HepG2 (cell line): ENCODE results near the gene FGA. TPM values are rescaled to one million over a fixed set of nuclear protein-coding genes. Genes with fewer than 3 reads are reported as not detected.
A peak's percentile ranks its signal among the peaks of the same experiment; 100 is the strongest.

ENCODE experiments used
- ADNP ChIP-seq: sonication (generic); formaldehyde crosslinking; IDR thresholded peaks from 2 replicates; pipeline ENCODE4 v1.4.0; 2020; ENCODE audit warnings: missing genetic modification reagents
- CBX2 ChIP-seq, 2 experiments: fragments of 200-600 bp in 1 of 2; sonication (generic); formaldehyde crosslinking in 1 of 2; IDR thresholded peaks; 2 replicates each; pipeline versions ENCODE4 v1.7.0 to v1.8.1; 2018 to 2022; ENCODE audit warnings: low read depth in 2 of 2, low read length in 1 of 2, mild to moderate bottlenecking in 1 of 2, missing genetic modification reagents in 1 of 2
- CREM ChIP-seq, 2 experiments: sonication (generic) in 1 of 2; formaldehyde crosslinking in 1 of 2; IDR thresholded peaks; 2 replicates each; pipeline versions ENCODE4 v1.4.0 to v1.6.1; 2016 to 2020; ENCODE audit warnings: antibody characterized with exemption in 1 of 2, mild to moderate bottlenecking in 1 of 2, missing genetic modification reagents in 1 of 2
- DR1 ChIP-seq: sonication (generic); formaldehyde crosslinking; IDR thresholded peaks from 2 replicates; pipeline ENCODE4 v1.8.0; 2021; ENCODE audit warnings: mild to moderate bottlenecking, missing genetic modification reagents, inconsistent platforms
- FOXK1 ChIP-seq: sonication (generic); formaldehyde crosslinking; IDR thresholded peaks from 2 replicates; pipeline ENCODE4 v1.4.0; 2020; ENCODE audit warnings: low read depth, missing genetic modification reagents, borderline replicate concordance
- GATA4 ChIP-seq: sonication (generic); IDR thresholded peaks from 2 replicates; pipeline ENCODE4 v1.6.1; 2016; ENCODE audit warnings: antibody characterized with exemption, low read depth, borderline replicate concordance
- GZF1 ChIP-seq: sonication (generic); formaldehyde crosslinking; IDR thresholded peaks from 2 replicates; pipeline ENCODE4 v1.5.1; 2020; ENCODE audit warnings: mild to moderate bottlenecking, missing genetic modification reagents
- HES4 ChIP-seq: sonication (generic); formaldehyde crosslinking; IDR thresholded peaks from 2 replicates; pipeline ENCODE4 v1.9.0; 2021; ENCODE audit warnings: mild to moderate bottlenecking, missing genetic modification reagents, borderline replicate concordance
- JUND ChIP-seq: sonication (generic); formaldehyde crosslinking; IDR thresholded peaks from 2 replicates; pipeline ENCODE4 v1.8.0; 2022; ENCODE audit warnings: mild to moderate bottlenecking, missing genetic modification reagents
- KDM1A ChIP-seq: IDR thresholded peaks from 2 replicates; pipeline ENCODE4 v1.6.1; 2016; ENCODE audit warnings: missing compliant biosample characterization
- KDM5B ChIP-seq: sonication (generic); formaldehyde crosslinking; IDR thresholded peaks from 2 replicates; pipeline ENCODE4 v1.4.0; 2020; ENCODE audit warnings: missing genetic modification reagents, mild to moderate bottlenecking, borderline replicate concordance
- NAIF1 ChIP-seq: sonication (generic); formaldehyde crosslinking; IDR thresholded peaks from 2 replicates; pipeline ENCODE4 v1.5.0; 2020; ENCODE audit warnings: mild to moderate bottlenecking, missing genetic modification reagents, borderline replicate concordance
- PCBP1 ChIP-seq: fragments of 200-400 bp; formaldehyde crosslinking; IDR thresholded peaks from 2 replicates; pipeline ENCODE4 v1.6.1; 2017; ENCODE audit warnings: mild to moderate bottlenecking, low read depth, low read length, borderline replicate concordance
- RFXAP ChIP-seq: sonication (generic); formaldehyde crosslinking; IDR thresholded peaks from 2 replicates; pipeline ENCODE4 v1.4.0; 2020; ENCODE audit warnings: missing genetic modification reagents, borderline replicate concordance
- SIN3A ChIP-seq: IDR thresholded peaks from 2 replicates; pipeline ENCODE4 v1.6.1; 2011; ENCODE audit warnings: low read depth, mild to moderate bottlenecking, control low read depth, low read length, borderline replicate concordance
- SKI ChIP-seq: fragments of 450-650 bp; IDR thresholded peaks from one replicate; pipeline ENCODE4 v1.6.1; 2018; ENCODE audit warnings: mild to moderate bottlenecking; ENCODE audit not compliant: partially characterized antibody
- SP5 ChIP-seq: IDR thresholded peaks from 2 replicates; pipeline ENCODE4 v1.6.1; 2016; ENCODE audit warnings: low read depth, borderline replicate concordance
- TCF12 ChIP-seq, 2 experiments: fragments of 450-650 bp in 1 of 2; sonication (generic) in 1 of 2; formaldehyde crosslinking in 1 of 2; IDR thresholded peaks; 2 replicates each; pipeline versions ENCODE4 v1.6.1 to v1.8.0; 2017 to 2022; ENCODE audit warnings: antibody characterized with exemption in 1 of 2, mild to moderate bottlenecking in 1 of 2, missing genetic modification reagents in 1 of 2, moderate library complexity in 1 of 2
- ZBTB1 ChIP-seq: sonication (generic); formaldehyde crosslinking; IDR thresholded peaks from 2 replicates; pipeline ENCODE4 v1.4.0; 2020; ENCODE audit warnings: missing genetic modification reagents, borderline replicate concordance
- ZEB1 ChIP-seq: IDR thresholded peaks from 2 replicates; pipeline ENCODE4 v1.6.1; 2012; ENCODE audit warnings: mild to moderate bottlenecking, low read depth, inconsistent platforms; ENCODE audit not compliant: insufficient replicate concordance
- ZKSCAN1 ChIP-seq: fragments of 150-350 bp; IDR thresholded peaks from 2 replicates; pipeline ENCODE4 v1.6.1; 2014; ENCODE audit warnings: low read length
- ZNF329 ChIP-seq: sonication (generic); formaldehyde crosslinking; IDR thresholded peaks from 2 replicates; pipeline ENCODE4 v1.9.0; 2021; ENCODE audit warnings: low read depth, mild to moderate bottlenecking, missing genetic modification reagents
- ZNF496 ChIP-seq: sonication (generic); formaldehyde crosslinking; IDR thresholded peaks from 2 replicates; pipeline ENCODE4 v1.8.1; 2023; ENCODE audit warnings: mild to moderate bottlenecking, moderate library complexity, missing genetic modification reagents; ENCODE audit not compliant: insufficient replicate concordance
- ZNF747 ChIP-seq: sonication (generic); formaldehyde crosslinking; IDR thresholded peaks from 2 replicates; pipeline ENCODE4 v1.8.1; 2023; ENCODE audit warnings: missing genetic modification reagents, mild to moderate bottlenecking, borderline replicate concordance
- ZNF782 ChIP-seq: sonication (generic); formaldehyde crosslinking; IDR thresholded peaks from 2 replicates; pipeline ENCODE4 v1.4.0; 2020; ENCODE audit warnings: missing genetic modification reagents, mild to moderate bottlenecking, borderline replicate concordance
- ZNF850 ChIP-seq: sonication (generic); formaldehyde crosslinking; conservative IDR thresholded peaks from 2 replicates; pipeline ENCODE4 v1.9.0; 2021; ENCODE audit warnings: mild to moderate bottlenecking, missing genetic modification reagents
- ZSCAN31 ChIP-seq: sonication (generic); formaldehyde crosslinking; IDR thresholded peaks from 2 replicates; pipeline ENCODE4 v1.5.0; 2020; ENCODE audit warnings: low read depth, mild to moderate bottlenecking, missing genetic modification reagents
- polyA plus RNA-seq, 8 experiments: library from polyadenylated mRNA; depleted of rRNA in 3 of 8; stranded (reverse) in 7 of 8; unstranded in 1 of 8; fragments of >200 nt; fragmentation: Illumina TruSeq in 4 of 8; extraction: Trizol in 4 of 8; gene quantifications; 2 replicates each; pipeline versions ENCODE4 v1.2.1 to v1.2.3, GENCODE V29; 2011 to 2016; ENCODE audit warnings: low read depth in 4 of 8, missing spikeins in 1 of 8, mixed read lengths in 1 of 8; ENCODE audit not compliant: insufficient read depth in 1 of 8
- total RNA-seq, 5 experiments: library from RNA; depleted of rRNA; stranded (reverse); fragments of >200 nt; fragmentation: Illumina TruSeq; extraction: Trizol; gene quantifications; 2 replicates each; pipeline ENCODE4 v1.2.3, GENCODE V29; 2016; ENCODE audit warnings: low read depth in 1 of 5
- TF ChIP-seq, protein P1 (sequence below): sonication (generic); formaldehyde crosslinking; conservative IDR thresholded peaks from 2 replicates; pipeline ENCODE4 v1.4.0; 2020; ENCODE audit warnings: mild to moderate bottlenecking, missing genetic modification reagents, moderate library complexity

The FGA gene
- total and polyA plus RNA-seq, 2 of the 13 experiments (the other 11 are each of a cell fraction or from before 2014, with no cell fraction given) = 640 to 1,523 TPM

DNA sequence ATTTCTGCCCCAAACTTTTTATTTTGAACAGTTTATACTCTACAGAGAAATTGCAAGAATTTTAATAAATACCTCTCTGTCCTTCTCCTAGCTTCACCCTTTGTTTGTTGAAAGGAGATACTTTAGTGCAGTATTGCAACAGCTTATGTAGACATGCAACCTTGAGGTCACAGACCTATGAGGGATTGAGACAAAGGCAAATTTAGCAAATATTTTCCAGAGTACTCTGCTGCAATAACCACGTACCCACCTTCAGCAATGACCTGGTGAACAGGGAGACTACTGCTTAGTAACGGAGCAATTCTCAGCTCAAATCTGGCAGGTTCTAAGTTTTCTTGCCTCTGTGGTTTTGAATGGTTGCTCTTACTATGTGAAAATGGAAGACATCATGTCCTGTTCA, 13.2 kb downstream of the FGA start (continued):
- TF ChIP-seq CREM (IDR thresholded peaks at IDR 0.05) (peak; percentile 84), CREM (CRISPR knock-in tag; IDR thresholded peaks at IDR 0.05) (no peak), ZEB1 (peak; percentile 32), HES4 (CRISPR knock-in tag) (no peak), ZNF850 (CRISPR knock-in tag) (no peak), ZBTB1 (CRISPR knock-in tag) (no peak), SP5 (CRISPR knock-in tag) (peak; percentile 44; the same call in 1 of the 2 replicates), FOXK1 (peak; percentile 87; the same call in 1 of the 2 replicates), ZKSCAN1 (no peak), ZNF747 (CRISPR knock-in tag) (peak; percentile 46; the same call in 1 of the 2 replicates), ADNP (CRISPR knock-in tag) (no peak), SIN3A (no peak), SKI (peak; percentile 82), JUND (CRISPR knock-in tag) (no peak), DR1 (CRISPR knock-in tag) (no peak), KDM5B (CRISPR knock-in tag) (no peak), PCBP1 (no peak), RFXAP (CRISPR knock-in tag) (no peak), TCF12 (IDR thresholded peaks at IDR 0.05) (no peak), TCF12 (CRISPR knock-in tag; IDR thresholded peaks at IDR 0.05) (peak; percentile 44; the same call in 1 of the 2 replicates), ZNF782 (no peak), GZF1 (CRISPR knock-in tag) (no peak), ZSCAN31 (CRISPR knock-in tag) (no peak), KDM1A (CRISPR knock-in tag) (0 out of 2 replicates have a peak, but pooled peaks have one; percentile 32), ZNF496 (CRISPR knock-in tag) (no peak), GATA4 (peak; percentile 87), ZNF329 (no peak), NAIF1 (no peak), CBX2 (IDR thresholded peaks at IDR 0.05; ENCODE audit: low read depth, low read length) (no peak), CBX2 (CRISPR knock-in tag; IDR thresholded peaks at IDR 0.05; ENCODE audit: low read depth) (no peak)
- TF ChIP-seq, protein P1, sequence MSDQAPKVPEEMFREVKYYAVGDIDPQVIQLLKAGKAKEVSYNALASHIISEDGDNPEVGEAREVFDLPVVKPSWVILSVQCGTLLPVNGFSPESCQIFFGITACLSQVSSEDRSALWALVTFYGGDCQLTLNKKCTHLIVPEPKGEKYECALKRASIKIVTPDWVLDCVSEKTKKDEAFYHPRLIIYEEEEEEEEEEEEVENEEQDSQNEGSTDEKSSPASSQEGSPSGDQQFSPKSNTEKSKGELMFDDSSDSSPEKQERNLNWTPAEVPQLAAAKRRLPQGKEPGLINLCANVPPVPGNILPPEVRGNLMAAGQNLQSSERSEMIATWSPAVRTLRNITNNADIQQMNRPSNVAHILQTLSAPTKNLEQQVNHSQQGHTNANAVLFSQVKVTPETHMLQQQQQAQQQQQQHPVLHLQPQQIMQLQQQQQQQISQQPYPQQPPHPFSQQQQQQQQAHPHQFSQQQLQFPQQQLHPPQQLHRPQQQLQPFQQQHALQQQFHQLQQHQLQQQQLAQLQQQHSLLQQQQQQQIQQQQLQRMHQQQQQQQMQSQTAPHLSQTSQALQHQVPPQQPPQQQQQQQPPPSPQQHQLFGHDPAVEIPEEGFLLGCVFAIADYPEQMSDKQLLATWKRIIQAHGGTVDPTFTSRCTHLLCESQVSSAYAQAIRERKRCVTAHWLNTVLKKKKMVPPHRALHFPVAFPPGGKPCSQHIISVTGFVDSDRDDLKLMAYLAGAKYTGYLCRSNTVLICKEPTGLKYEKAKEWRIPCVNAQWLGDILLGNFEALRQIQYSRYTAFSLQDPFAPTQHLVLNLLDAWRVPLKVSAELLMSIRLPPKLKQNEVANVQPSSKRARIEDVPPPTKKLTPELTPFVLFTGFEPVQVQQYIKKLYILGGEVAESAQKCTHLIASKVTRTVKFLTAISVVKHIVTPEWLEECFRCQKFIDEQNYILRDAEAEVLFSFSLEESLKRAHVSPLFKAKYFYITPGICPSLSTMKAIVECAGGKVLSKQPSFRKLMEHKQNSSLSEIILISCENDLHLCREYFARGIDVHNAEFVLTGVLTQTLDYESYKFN (CRISPR knock-in tag) = peak; percentile 87
